ENCODE results near the gene WWP2.
"Not testable (repeated sequence)": the region's sequence is repeated elsewhere in the genome, so short reads cannot be mapped to it uniquely, and the experiment has no call there.

The WWP2 gene

DNA sequence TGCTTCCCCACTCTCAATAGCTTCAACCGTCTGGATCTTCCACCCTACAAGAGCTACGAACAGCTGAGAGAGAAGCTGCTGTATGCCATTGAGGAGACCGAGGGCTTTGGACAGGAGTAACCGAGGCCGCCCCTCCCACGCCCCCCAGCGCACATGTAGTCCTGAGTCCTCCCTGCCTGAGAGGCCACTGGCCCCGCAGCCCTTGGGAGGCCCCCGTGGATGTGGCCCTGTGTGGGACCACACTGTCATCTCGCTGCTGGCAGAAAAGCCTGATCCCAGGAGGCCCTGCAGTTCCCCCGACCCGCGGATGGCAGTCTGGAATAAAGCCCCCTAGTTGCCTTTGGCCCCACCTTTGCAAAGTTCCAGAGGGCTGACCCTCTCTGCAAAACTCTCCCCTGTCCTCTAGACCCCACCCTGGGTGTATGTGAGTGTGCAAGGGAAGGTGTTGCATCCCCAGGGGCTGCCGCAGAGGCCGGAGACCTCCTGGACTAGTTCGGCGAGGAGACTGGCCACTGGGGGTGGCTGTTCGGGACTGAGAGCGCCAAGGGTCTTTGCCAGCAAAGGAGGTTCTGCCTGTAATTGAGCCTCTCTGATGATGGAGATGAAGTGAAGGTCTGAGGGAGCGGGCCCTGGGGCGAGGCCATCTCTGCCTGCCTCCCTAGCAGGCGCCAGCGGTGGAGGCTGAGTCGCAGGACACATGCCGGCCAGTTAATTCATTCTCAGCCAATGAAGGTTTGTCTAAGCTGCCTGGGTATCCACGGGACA is 177.9 kb downstream of the WWP2 start:
- in situ Hi-C loops (cut with HindIII; ENCODE audit: low sequenced_read_pairs): no loop called here

DNA sequence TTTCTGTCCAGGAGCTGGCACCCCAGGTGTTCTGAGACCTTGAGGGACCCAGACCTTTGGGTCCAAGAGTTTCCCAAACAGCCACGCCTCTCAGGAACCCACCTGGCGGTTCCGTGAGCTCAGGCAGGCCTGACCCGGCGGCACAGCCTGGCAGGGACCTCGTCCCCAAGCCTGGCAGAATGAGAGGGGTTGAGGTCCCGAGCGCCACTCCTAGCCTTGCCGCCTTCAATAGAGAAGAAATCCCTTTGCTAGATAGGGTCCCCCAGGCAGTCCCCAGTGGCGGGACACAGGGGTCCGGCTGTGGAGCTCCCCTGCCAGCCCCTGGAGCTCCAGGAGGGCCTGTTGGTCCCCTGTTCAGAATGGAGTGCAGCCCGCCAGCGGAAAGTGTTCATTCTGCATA is 178.5 kb downstream of the WWP2 start:
- in situ Hi-C loops (cut with HindIII; ENCODE audit: low sequenced_read_pairs): no loop called here

DNA sequence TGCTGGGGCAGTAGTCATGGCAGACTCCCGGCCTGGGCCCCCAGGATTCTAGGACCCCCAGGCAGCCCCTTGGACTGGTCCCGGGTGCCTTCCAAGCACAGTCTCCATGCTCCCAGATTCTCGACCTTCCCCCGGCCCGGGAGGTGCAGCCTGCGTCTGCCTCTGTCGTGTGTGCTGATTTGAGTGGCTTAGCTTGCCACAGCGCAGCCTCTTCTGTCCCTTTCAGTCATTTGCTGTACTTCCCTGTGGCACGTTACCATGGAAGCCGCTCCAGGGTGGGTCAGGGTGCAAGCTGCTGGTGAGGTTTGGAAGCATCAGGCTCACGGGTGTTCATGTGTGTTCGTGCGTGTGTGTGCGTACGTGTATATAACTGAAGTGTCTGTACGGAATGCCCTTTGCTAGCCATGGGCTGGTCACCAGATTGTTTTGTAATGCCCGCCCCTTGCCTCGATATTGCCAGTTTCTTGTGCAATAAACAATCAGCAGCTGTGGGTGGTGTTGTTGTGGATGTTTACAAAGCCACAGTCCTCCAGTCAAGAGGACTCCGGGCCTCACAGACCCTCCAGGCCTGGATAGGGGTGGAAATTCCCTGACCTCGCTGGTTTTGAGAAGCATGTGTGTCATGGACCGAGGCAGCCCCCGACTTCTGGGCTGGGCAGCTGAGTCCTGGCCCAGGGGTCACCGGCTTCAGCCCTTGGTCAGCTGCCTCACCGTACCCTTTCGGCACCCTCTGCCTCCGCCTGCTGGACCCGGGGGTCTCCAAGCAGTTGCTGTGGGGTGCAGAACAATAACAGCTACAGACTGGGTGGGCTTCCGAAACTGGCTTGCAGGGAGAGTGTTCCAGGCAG is 179.3 kb downstream of the WWP2 start:
- in situ Hi-C loops (cut with HindIII; ENCODE audit: low sequenced_read_pairs): no loop called here

DNA sequence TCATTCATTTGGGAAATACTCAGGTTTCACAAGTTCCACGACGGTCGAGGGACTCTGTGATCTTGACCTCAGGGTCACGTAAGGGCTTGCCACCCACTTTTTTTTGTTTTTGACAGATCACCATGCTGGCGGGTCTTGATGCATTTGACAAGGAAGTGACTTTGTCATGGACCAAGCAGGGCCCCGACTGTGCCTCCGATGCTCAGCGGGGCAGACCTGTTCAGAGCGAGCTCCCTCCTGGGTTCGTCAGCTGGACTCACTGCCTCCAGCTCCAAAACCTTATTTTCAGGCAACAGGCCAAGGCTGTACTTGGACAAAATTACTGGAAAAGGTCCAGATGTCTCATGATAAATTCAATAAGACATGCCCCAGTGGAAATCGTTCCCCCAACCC is 180.0 kb downstream of the WWP2 start:
- in situ Hi-C loops (cut with HindIII; ENCODE audit: low sequenced_read_pairs): no loop called here

DNA sequence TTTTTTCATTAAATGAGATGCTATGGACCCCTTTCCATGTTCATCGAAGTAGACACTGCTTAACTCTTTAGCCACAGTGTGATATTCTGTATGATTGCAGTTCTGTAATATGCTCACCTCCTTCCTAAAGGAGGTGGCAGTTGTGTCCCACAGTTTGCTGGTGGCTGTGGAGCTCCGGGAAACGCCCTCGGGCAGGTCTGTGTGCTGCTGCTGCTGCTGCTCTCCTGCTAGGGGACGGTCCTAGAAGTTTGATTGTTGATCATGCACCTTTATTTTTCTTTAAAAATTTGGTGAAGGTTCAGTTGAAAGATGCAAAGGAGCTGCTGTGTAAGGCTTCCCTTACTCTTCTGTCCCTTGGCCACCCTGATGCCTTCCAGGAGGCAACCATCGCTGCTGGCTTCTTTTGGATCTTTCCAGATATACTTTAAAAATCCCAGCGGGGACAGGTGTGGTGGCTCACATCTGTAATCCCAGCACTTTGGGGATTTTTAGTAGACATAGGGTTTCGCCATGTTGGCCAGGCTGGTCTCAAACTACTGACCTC is 180.6 kb downstream of the WWP2 start:
- in situ Hi-C loops (cut with HindIII; ENCODE audit: low sequenced_read_pairs): no loop called here

DNA sequence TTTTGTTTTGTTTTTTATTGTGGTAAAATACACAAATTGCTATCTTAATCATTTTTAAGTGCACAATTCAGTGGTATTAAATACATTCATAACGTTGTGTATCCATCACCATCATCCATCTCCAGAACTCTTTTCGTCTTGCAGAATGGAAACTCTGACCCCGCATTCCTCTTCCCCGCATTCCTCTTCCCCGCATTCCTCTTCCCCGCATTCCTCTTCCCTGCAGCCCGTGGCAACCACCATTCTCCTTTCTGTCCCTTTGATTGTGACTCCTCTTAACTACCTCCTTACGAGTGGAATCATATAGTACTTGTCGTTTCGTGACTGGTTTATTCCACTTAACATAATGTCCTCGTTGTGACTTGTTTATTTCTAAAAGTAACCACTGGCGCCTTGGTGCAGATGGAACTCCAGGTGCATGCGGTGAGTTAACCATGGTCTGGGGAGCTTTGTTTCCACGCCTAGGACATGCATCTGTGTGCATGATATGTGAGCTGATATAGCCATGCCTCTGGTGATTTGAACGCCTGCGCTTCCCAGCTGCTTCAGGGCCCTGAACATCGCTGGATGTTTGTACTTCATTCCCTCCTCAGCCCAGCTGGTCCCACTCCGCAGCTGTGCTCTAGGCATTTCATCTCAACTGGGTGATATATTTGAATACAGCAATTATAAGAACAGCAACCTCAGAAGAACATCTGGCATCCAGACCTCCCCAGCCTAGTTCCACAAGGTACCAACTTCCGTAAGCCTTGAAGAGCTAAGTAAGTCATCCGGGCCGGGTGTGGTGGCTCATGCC is 181.3 kb downstream of the WWP2 start:
- in situ Hi-C loops (cut with HindIII; ENCODE audit: low sequenced_read_pairs): not testable (repeated sequence)

DNA sequence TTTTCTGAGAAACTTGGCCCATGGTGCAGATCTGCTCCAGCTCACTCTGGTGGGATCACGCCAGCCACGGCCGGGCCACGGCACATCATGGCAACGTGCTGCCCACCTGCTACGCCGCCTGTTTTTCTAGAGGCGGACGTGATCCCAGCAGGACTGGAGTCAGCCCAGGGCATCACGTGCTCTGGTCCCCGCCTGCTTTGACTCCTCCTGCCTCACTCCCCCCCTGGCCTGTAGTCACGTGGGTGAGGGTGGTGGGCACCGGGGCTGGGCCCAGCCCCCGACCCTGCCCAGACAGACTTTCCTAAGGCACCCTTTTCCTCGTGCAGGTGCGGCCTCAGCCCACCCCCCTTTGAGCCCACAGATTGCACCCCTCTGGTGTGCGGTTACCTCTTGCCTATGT is 188.3 kb downstream of the WWP2 start:
- in situ Hi-C loops (cut with HindIII; ENCODE audit: low sequenced_read_pairs): not testable (repeated sequence)

DNA sequence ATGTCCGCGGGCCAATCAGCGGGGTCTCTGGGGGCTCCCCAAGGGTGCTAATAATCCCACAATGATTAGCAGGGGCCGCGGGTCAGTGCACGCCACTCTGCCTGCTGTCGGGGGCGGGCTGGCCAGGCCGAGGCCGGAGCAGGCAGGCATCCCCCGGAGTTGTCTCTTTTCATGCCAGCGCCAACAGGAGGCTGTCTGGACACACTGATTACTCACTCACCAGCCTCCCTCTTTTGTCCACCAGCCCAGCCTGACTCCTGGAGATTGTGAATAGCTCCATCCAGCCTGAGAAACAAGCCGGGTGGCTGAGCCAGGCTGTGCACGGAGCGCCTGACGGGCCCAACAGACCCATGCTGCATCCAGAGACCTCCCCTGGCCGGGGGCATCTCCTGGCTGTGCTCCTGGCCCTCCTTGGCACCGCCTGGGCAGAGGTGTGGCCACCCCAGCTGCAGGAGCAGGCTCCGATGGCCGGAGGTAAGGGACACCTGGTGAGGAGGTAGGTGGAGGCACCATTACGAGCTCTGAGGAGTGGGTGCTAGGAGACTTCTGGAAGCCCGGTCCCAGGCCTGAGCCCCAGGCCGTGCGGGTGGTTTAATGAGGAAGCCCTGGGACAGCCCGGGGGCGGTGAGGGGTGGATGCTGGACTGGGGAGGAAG is 189.0 kb downstream of the WWP2 start, which contains the start of gene CLEC18A:
CLEC18A (plus strand) TSS at position 318 of the 655 bp plus-strand sequence; CDS start at position 351, 33 bp downstream.
- in situ Hi-C loops (cut with HindIII; ENCODE audit: low sequenced_read_pairs): not testable (repeated sequence)

DNA sequence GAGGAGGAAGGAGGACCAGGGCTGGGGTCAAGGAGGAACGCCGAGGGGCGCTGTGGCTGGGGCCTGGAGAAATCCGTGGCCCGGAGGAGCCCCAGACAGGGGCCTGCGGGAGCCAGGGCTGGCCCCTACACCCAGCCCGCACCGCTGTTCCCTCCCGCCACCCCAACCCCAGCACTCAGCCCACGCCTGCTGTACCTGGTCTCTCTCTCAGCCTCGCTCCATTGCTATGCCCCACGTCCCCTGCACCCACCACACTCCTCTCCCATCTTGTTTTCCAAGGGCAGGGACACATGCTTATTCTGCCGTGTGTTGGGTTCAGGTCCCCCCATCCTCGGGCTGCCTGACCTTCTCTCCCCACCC is 189.5 kb downstream of the WWP2 start:
- in situ Hi-C loops (cut with HindIII; ENCODE audit: low sequenced_read_pairs): not testable (repeated sequence)

DNA sequence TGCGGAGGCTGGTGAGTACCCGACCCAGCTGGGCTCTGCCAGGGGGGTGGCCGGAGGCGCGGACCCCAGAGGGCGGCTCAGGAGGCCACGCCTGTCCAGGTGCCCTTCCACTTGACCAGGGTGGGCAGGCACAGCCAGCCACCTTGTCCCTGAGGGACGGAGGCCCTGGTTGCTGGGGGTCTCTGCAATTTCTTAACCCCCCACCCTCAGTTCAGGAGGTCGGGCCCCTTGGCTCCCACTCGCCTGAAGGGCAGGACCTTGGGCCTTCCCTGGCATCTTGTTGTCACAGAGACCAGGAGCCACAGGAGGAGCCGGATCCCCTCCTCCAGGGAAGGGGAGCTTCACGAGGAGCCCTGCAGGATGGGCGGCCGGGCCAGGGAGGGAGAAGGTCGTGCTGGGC is 190.0 kb downstream of the WWP2 start:
- in situ Hi-C loops (cut with HindIII; ENCODE audit: low sequenced_read_pairs): not testable (repeated sequence)

DNA sequence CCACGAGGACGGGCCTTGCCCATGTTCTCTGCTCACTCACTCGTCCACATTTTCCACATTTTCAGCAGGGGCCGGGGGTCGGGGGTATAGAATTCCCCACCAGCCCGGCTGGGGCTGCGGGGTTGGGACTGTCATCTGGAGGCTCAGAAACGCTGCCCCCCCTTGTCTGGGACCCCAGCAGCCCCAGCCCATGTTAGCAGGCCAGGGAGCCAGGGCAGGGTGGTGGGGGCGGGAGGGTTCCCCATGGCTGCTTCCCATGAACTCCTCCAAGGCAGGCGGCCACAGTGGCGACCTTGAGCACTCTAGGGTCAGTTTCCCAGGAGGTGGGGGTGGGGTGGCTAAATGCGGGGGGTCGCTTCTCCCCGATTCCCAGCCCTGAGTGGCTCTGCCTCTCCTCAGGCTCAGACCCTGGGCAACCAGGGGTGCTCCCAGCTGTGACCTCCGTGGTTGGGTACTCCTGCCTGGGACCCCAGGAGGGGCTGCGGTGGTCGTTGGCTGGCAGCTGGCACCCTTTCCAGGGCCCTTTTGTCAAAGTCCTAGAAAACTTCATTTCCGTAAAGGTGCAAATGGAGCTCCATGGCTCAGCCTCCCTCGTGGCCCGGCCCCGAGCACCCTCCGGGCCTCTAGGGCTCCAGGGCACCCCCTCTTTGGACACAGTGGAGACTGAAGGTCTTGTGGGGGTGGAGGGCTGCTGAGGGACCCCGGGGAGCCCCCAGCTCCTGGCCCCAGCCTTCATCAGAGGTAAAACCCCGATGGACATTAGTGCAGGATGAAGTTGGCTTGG is 190.6 kb downstream of the WWP2 start:
- in situ Hi-C loops (cut with HindIII; ENCODE audit: low sequenced_read_pairs): not testable (repeated sequence)

DNA sequence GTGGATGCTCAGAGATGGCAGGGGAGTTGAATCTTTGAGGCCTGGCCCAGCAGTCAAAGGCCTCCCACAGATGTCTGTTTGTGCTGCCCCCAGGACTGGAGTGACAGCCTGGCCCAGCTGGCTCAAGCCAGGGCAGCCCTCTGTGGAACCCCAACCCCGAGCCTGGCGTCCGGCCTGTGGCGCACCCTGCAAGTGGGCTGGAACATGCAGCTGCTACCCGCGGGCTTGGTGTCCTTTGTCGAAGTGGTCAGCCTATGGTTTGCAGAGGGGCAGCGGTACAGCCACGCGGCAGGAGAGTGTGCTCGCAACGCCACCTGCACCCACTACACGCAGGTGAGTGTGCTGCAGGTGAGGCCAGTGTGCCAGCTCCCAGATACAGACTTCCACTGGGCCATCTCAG is 192.1 kb downstream of the WWP2 start:
- in situ Hi-C loops (cut with HindIII; ENCODE audit: low sequenced_read_pairs): not testable (repeated sequence)

DNA sequence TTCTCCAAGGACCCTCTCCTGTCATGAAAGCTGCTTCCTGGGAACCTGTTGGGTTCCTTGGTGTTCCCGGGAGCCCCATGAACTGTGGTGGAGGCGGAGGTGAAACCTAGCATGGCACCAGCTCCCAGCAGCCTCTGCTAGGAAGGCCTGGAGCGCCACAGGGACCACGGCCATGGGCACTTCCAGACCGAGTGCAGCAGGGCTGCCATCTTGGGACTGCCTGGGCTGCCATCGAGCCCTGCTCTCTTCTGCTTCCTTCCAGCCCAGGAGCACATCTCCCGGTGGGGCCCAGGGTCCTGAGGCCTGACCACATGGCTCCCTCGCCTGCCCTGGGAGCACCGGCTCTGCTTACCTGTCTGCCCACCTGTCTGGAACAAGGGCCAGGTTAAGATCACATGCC is 201.2 kb downstream of the WWP2 start:
- in situ Hi-C loops (cut with HindIII; ENCODE audit: low sequenced_read_pairs): not testable (repeated sequence)

DNA sequence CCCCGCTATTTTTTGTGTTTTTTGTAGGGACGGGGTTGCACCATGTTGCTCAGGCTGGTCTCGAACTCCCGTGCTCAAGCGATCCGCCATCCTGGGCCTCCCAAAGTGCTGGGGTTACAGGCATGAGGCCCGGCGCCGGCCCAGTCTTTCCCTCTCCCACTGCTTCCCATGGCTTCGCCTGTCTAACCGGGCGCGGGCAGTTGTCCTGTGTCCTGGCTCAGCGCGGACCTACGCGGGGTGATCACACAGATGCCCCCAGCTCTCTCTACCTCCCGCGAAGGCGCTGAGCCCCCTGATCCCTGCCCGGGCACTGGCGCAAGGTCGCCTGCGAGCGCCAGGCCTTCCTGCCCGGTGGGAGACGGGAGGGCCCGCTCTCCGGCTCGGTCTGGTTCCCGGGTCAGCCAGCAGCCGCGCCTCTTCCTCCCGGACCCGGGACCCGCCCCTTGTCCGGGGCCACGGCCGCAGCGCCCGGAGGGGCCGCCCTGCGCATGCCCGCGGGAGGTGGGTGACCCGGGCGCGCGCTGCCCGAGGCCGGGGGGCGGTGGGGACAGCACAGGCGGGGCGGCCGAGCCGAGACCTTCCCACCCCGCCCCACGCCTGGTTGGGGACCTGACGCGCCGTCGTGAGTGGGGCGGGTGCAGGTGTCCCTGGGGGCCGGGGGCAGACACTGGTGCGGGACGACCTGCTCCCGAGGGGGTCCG is 203.0 kb downstream of the WWP2 start:
- in situ Hi-C loops (cut with HindIII; ENCODE audit: low sequenced_read_pairs): not testable (repeated sequence)

DNA sequence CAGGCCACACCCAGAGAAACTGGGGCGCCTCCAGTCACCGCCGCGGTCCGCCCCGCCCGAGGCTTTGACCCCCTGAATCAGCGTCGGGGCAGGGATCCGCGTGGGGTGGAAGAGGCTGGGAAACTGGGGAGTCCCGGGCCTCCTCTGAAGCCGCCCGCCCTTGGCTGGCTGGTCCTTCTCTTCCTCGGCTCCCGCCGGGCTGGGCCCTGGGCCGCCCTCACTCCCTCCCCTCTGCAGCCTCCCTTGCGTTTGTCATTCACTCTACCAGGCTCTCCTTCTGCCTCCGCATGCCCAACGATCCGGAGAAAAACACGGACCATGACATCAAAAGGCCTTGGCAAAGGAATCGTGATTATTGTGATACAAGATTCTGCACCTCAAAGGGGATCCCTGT is 203.5 kb downstream of the WWP2 start:
- in situ Hi-C loops (cut with HindIII; ENCODE audit: low sequenced_read_pairs): not testable (repeated sequence)

DNA sequence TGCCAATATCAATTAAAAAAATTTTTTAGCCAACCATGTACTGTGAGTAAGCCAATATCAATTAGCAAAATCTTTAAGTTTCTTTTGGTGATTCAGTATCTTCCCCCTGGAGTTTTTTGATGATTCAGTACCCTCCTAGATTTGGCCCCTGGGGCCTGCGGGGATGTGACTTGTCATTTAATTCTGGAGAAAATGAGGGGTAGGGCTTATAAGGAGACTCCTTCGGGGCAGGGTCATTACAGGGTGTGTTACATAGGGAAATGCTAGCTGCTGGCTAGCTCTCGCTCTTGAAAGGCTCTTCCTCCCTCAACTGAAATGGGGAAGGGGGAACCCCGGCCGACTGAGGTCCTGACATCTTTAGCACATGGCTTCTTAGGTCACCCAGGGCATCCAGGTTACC is 205.6 kb downstream of the WWP2 start:
- in situ Hi-C loops (cut with HindIII; ENCODE audit: low sequenced_read_pairs): not testable (repeated sequence)

DNA sequence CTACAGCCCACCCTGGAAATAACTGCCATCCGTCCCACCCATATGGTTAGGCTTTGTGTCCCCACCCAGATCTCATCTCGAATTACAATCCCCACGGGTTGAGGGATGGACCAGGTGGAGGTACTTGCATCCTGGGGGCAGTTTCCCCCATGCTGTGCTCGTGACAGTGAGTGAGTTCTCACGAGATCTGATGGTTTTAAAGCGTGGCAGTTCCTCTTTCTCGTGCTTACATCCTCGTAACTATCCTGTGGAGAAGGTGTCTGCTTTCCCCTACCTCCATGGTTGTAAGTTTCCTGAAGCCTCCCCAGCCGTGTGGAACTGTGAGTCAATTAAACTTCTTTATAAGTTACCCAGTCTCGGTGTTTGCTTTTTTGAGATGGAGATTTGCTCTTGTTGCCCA is 206.0 kb downstream of the WWP2 start:
- in situ Hi-C loops (cut with HindIII; ENCODE audit: low sequenced_read_pairs): not testable (repeated sequence)

DNA sequence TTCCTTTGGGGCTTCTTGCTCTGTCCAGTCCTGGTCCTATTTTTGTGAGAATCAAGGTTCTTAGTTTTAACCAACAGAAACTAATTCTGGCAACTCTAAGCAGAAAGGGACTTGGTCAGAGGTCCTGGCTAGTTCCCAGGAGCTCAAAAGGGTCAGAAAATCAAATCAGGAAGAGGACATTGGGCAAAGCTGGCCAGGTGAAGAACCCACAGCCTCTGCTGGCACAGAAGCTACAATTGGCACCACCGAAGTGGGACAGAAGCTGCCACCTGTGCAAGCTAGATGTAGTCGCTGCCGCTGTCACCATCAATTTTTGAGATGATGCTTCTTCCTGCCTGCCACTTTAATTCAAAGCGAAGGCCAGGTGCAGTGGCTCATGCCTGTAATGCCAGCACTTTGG is 207.5 kb downstream of the WWP2 start:
- in situ Hi-C loops (cut with HindIII; ENCODE audit: low sequenced_read_pairs): not testable (repeated sequence)

DNA sequence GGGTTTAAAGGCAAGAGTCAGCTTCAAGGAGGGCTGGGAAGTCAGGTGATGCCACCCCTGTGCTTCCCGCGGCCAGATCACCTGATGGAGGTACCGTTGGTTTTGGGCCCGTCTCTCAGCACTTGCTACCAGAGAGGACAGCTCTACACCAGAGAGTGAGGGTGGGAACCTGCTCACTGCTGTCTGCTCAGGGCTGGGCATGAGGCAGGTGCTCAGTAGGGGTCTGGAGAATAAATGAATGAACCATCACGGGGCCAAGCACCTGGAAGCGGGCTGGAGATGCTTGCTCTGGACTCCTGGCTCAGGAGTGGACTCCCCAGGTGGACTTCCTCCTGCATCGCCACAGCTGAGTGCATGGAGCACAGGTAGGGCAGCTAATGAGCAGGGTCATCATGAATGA is 210.0 kb downstream of the WWP2 start:
- in situ Hi-C loops (cut with HindIII; ENCODE audit: low sequenced_read_pairs): not testable (repeated sequence)

Measured in DLD1 (cell line).